HG03342 (cell line): Measurements from ENCODE around the gene TERT.

ENCODE experiments used
- ATAC-seq: cut with Tn5 transposase; IDR thresholded peaks from one replicate; pipeline ENCODE4 v1.9.1; 2021; ENCODE audit warnings: mild to moderate bottlenecking, moderate library complexity; ENCODE audit not compliant: unreplicated experiment

Gene TERT

DNA sequence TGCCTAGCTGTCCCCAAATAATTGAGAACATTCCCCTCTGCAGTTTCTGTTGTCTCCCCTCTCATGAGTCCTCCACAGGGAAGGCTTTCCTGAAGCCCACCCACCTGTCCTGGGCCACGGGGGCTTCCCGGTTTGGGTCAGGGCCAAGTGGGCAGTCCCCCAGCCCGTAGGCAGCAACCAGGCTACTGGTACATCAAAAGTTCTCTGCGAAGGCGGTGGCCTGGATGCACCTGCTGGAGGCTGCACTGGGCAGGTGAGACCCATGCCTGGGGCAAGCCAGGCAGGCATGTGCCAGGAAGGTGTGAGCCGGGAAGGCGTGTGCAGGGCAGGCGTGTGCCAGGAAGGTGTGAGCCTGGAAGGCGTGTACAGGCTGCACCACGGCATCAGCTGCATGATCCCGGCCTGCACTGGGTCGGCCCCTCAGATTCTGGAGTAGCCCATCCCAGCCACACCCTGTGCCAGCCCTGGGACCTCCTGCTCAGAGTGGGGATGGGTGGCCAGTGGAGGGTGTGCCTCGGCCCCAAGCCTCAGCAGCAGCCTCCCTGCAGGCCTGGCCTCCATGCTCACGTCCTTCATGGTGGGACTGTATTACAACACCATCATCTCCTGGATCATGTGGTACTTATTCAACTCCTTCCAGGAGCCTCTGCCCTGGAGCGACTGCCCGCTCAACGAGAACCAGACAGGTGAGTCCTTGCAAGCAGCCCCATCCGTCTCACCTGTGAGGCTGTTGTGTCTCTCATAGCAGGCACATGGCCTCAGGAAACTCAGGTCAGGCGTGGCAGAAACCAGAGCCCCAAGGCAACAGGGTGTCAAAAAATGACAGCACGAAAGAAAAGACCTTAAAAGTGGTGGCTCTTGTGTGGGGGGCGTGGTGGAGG is 84.7 kb downstream of the TERT start:
- no peak for ATAC-seq

DNA sequence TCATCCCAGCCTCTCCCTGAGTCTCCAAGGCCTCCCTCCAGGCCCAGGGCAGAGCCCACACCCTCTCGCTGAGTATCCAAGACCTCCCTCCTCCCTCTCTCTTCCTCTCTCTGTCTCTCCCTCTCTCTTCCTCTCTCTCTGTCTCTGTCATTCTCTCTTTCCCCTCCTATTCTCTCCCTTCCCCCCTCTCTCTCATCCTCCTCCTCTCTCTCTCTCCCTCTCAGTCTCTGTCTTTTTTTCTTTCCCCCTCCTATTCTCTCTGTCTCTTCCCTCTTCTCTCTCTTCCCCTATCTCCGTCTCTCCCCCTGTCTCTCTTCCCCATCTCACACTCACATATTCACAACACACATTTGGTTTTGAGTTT is 85.4 kb downstream of the TERT start:
- ATAC-seq = no peak

DNA sequence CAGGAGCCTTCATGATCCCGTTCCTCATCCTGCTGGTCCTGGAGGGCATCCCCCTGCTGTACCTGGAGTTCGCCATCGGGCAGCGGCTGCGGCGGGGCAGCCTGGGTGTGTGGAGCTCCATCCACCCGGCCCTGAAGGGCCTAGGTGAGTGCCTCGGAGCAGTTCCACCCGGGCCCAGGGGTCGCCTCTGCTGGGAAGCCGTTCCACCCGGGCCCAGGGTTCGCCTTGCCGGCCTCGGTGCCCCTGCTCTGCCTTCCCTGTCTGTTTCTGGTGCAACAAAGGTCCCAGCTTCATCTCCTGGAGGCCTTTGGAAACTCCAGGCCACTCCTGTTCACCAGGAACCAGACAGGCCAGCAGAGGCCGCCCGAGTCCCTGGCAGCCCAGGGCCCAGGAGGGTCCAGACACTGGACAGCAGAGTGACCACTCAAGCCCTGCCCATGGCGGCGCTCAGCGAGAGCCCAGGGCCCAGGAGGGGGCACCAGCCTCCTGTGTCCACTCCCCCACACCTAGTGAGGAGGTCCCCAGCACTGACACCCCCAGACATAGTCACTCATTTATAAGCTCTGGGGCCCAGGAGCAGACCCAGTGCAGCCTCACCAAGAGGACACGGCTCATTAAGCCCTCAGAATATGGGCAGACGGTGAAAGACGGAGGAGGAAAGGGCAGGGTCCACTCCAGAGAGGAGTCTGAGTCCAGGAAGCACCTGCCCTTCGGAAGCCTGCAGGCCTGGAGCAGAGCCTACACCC is 86.0 kb downstream of the TERT start:
- no peak for ATAC-seq

DNA sequence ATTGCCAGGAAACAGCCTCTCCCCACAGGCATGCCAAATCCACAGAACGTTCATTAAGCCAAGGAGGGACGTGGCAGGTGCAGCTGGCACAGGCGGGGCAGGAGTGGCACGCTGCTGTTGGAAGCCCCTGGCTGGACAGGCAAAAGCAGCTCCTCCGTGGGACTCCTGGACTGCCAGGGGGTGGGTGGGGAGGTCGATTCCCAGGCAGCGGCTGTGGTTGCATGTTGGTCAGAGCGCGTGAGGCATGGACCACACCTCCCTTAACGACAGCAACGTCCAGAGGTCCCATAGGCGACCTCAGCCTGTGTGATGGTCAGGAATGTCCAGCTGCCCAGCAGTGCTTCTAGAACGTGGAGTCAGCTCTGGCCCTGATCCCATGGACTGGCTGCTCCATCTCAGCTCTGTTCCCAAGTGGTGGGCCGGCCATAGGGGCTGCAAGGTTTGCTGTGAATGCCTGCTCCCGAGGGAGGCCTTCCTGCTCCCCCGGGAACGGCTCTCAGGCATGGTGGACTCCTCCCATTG is 86.6 kb downstream of the TERT start:
- ATAC-seq = no peak

DNA sequence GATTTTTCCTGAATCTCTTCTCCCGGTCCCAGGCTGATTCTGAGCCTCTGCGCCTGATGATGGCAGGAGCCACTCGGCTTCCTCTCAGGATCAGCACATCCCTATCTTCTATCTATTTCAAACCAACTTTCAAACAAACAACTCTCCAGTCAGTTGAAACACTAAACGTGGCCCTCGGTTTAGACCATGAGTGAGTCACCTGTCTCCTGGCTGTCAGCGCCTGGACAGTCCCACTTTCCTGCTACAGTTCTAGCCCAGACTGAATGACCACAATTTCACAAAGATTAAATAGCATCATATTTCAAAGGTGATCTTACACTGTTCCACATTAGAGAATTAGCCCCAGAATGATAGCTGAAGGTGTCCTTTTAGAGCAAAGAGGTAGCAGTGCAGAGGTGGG is 87.3 kb downstream of the TERT start:
- no peak for ATAC-seq

DNA sequence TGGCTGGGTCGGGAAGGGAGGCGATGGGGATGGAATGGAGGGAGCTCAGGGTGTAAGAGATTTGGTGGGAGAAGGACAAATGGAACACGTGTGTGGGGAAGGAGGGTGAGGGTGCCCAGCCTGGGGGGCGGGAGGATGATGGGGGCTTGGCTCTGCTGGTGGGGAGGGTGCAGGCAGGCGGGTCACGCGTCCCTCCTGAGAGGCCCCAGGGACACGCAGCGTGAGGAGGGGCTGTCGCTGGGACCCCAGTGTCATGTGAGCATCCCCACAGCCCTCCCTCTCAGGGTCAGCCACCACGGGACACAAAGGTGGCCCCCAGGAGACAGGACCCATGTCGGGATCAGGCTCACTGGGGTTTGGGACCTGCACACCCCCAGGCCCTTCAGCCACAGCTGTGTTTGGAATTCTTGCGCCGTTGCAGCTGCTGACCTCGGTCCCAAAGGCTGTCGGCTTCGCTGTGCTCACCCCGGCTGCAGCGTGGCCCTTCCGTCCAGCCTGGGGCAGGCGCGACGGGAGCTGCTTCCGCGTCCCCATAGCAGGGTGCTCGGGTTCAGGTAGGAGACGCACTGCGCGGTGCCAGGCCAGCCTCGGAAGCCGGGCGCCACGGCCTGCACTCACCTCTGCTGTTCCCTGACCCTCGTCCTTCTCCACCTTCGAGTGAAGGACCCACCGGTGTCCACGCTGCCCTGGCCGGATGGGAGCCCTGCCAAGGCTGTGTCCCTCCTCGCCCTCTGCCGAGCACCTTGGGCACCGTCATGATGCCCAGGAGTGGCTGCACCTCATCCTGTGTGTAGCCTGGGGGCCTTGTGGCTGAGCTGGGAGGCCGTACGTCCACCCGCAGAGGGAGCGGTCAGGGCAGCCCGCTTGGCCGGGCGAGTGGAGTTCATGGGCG is 88.1 kb downstream of the TERT start:
- no peak for ATAC-seq

DNA sequence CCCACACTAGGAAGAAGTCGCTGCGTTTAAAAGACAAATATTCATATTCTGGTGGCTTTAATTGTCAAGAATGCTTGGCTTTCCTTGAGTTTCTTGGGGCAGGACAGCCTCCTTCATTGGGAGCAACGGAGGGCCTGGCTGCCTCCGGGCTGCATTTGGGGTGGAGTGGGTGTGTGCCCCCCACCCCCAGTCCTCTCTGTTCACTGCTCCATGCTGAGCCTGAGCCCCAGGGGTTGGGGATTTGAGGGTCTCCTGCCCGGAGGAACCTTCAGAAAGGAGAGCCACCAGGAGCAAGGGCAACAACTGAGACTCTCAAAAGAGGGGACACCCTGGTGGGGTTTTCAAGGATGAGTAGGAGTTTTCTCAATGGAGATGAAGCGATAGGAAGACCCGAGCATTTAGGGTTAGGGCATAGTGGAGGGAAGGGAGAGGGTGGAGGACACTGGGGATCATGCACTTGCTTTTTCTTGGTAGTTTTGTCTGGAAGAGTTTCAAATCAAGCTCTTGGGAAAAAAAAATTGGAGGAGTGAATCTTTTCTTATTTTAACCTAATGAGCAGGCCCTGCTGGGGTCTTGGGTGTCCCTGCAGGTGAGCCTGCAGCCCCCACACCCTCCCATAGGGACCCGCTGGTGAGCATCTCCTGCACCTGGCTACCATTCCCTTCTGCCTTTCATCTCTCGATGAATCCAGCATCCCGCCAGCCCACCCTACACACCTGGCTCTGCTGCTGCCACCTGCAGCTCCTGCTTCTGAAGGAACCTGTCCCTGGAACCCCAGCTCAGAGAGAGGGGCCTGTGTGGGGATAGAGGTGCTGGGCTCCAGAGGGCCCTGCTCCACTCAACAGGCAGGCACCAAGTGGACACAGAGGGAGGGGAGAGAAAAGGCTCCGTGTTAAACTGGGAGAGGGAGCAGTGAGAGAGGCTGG is 89.3 kb downstream of the TERT start:
- ATAC-seq = no peak

DNA sequence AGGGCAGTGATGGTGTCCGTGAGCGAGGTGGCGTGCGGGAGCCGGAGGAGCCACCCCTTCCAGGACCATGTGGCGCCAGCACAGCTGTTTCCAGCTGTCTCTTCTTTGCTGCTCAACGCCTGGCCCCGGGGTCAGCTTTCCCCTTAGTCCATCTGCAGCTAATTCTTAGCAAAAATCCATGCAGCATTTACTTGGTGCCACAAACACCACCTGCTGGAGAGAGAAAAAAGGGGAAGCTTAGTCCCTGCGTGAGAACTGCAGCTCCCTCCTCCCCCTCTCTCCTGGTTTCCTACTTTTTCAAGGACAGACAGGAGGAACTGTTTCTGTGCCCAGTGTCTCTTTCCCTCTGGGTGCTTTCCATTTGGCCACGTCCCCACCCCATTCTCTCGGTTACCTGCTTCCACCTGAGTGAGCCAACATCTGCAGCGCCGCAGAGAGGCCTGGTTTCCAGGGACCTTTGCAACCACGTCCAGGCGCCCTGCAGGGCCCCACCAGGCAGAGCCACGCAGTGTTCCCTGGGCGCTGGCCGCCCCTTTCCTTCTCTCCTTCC is 90.1 kb downstream of the TERT start:
- ATAC-seq = no peak

DNA sequence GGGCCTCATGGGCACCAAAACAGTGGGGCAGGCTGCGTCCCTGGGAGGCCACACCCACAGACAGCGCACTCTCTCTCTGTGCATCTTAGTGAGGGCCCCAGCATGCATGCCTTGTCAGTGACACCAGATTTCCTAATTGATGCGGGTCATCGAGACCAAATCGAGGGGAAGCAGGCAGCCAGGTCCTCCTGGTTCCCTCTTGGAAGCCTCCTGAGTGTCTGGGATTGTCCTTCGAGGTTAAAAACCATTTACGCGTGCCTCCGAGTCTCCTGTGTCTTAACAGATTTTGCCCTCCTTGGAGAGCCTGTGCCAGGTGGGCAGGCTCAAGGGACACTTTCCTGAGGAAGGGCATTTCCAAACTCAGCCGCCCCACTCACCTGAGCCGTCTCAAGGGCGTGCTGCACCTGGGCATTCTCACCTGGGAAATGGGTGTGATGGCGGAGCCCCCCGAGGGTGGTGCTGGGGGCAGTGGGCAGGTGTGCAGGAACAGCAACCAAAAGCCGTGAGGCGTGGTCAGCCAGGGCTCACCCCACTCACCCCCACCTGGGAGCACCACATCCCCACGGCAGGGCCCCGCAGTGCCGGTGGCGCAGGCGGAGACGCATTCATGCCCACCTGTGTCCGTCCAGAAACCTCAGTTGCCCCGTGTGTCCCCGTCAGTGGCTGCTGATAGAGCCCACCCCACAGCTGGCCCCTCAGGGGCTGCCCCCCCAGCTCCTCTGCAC is 90.7 kb downstream of the TERT start:
- no peak for ATAC-seq

DNA sequence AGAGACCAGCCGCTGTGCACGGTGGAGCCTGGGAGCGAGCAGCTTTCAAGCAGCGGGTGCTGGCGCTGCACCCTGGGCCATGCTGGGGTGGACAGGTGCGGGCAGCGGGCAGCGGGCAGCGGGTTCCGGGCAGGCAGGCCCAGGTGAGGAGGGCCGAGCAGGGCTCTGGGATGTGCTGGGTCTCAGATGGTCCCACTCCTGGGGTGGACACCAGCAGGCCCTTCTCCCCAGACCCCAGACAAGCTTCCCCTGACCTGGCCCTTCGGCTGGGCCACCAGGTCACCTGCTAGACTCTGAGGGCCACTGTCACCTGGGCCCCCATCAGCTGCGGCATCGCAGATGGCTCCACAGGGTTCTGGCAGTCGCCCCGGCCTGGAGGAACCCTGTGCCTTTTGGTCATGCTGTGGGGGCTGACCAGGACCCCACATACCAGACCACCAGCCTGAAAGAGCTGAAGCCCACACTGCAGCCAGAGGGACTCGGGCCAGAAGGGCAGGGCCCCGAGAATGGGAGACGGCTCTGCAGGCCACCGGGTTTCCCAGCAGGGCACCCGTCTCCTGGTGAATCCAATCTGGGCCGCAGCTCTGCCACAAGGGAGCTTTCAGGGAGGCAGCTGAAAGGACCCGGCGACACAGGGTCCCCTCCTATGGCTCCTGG is 91.4 kb downstream of the TERT start:
- no peak for ATAC-seq
